NCI-H82 treated with DMSO at 0.1 percent for 48 hours (cell line): ENCODE results near the gene IFNLR1.

Experiments
- DNase-seq: peaks from one replicate; lab custom pipeline; 2025; ENCODE audit not compliant: unreplicated experiment; lab: John Stamatoyannopoulos, UW

Gene IFNLR1

GRCh38 chr1:24206083-24206464 is 19.0 kb upstream of the IFNLR1 start:
- no peak for DNase-seq

- no peak for DNase-seq
Observed at GRCh38 chr1:24205345-24206082, 18.4 kb upstream of the IFNLR1 start.

- no peak for DNase-seq
Observed at GRCh38 chr1:24204116-24204515, 17.0 kb upstream of the IFNLR1 start.

- DNase-seq, result no peak
Observed at GRCh38 chr1:24203404-24203803, 16.3 kb upstream of the IFNLR1 start.

- no peak for DNase-seq
Observed at GRCh38 chr1:24202987-24203386, 15.9 kb upstream of the IFNLR1 start.

- DNase-seq, result no peak
Observed at GRCh38 chr1:24202556-24202955, 15.5 kb upstream of the IFNLR1 start.

GRCh38 chr1:24201941-24202440 is 14.9 kb upstream of the IFNLR1 start:
- peak; percentile 54 for DNase-seq

- peak; percentile 80 for DNase-seq
Observed at GRCh38 chr1:24199291-24199900, 12.3 kb upstream of the IFNLR1 start.

- no peak for DNase-seq
Observed at GRCh38 chr1:24198766-24199165, 11.7 kb upstream of the IFNLR1 start.

- DNase-seq, result no peak
Observed at GRCh38 chr1:24195874-24196273, 8.8 kb upstream of the IFNLR1 start.

- no peak for DNase-seq
Observed at GRCh38 chr1:24195136-24195535, 8.0 kb upstream of the IFNLR1 start.

GRCh38 chr1:24193046-24193445 is 6.0 kb upstream of the IFNLR1 start:
- DNase-seq, result no peak

- no peak for DNase-seq
Observed at GRCh38 chr1:24191860-24192259, 4.8 kb upstream of the IFNLR1 start.

GRCh38 chr1:24190983-24191461 is 3.9 kb upstream of the IFNLR1 start:
- no peak for DNase-seq

- no peak for DNase-seq
Observed at GRCh38 chr1:24189528-24189927, 2.4 kb upstream of the IFNLR1 start.

- DNase-seq, result no peak
Observed at GRCh38 chr1:24186711-24186992, 437 bp downstream of the IFNLR1 start.

- no peak for DNase-seq
Observed at GRCh38 chr1:24186031-24186710, 918 bp downstream of the IFNLR1 start.

GRCh38 chr1:24185076-24185475 is 2.0 kb downstream of the IFNLR1 start:
- DNase-seq, result no peak

GRCh38 chr1:24182061-24182460 is 5.0 kb downstream of the IFNLR1 start:
- no peak for DNase-seq

- no peak for DNase-seq
Observed at GRCh38 chr1:24181619-24182018, 5.5 kb downstream of the IFNLR1 start.

GRCh38 chr1:24180676-24181075 is 6.4 kb downstream of the IFNLR1 start:
- DNase-seq, result no peak

GRCh38 chr1:24179251-24179840 is 7.7 kb downstream of the IFNLR1 start:
- DNase-seq, result no peak
